Subcutaneous adipose tissue (tissue), 4 donors: ENCODE data around the gene DBH. TPM values are rescaled to one million over a fixed set of nuclear protein-coding genes. Genes with fewer than 3 reads are reported as not detected.

Experiments used
- CTCF ChIP-seq: fragments of 450-650 bp; IDR thresholded peaks from one replicate; pipeline ENCODE4 v1.5.1; 2016; ENCODE audit warnings: low read depth, mild to moderate bottlenecking, control low read depth, antibody characterized with exemption, moderate library complexity
- total RNA-seq, 4 donors: library from RNA; depleted of rRNA; stranded (reverse); fragments of >200 nt; gene quantifications; one replicate each; pipeline ENCODE4 v1.1.0, GENCODE V29; 2016

The DBH gene
- total RNA-seq, 4 donors from 2014 or later = not detected

GRCh38 chr9:133599470-133600173 is 36.5 kb upstream of the DBH start:
- no peak for TF ChIP-seq CTCF

- no peak for TF ChIP-seq CTCF
Observed at GRCh38 chr9:133600739-133601138, 35.4 kb upstream of the DBH start.

GRCh38 chr9:133601746-133602145 is 34.4 kb upstream of the DBH start:
- TF ChIP-seq CTCF = no peak

- no peak for TF ChIP-seq CTCF
Observed at GRCh38 chr9:133602277-133602676, 33.9 kb upstream of the DBH start.

GRCh38 chr9:133603135-133603927 is 32.8 kb upstream of the DBH start:
- TF ChIP-seq CTCF = no peak

- no peak for TF ChIP-seq CTCF
Observed at GRCh38 chr9:133604214-133604613, 31.9 kb upstream of the DBH start.

GRCh38 chr9:133604856-133605255 is 31.3 kb upstream of the DBH start:
- no peak for TF ChIP-seq CTCF
